Right atrium auricular region (tissue), 2 donors: ENCODE data around the gene TRAF5. TPM values are rescaled to one million over a fixed set of nuclear protein-coding genes. Genes with fewer than 3 reads are reported as not detected.

Experiments
- DNase-seq: peaks from one replicate; pipeline ENCODE4 v3.0.0-alpha.2; 2019; ENCODE audit warnings: low spot score
- H3K27ac ChIP-seq, 2 donors: fragments of 200-600 bp; sonication (generic); 1 replicate in 1 of 2; 2 replicates in 1 of 2; pipeline ENCODE4 v1.5.1; 2016 to 2019
- H3K27me3 ChIP-seq, 2 donors: fragments of 200-600 bp; sonication (generic); one replicate each; pipeline versions ENCODE4 v1.5.1 to v1.6.0; 2017 to 2019
- H3K36me3 ChIP-seq: fragments of 200-600 bp; sonication (generic); one replicate; pipeline ENCODE4 v1.5.1; 2016
- H3K4me1 ChIP-seq, 2 donors: fragments of 200-600 bp; sonication (generic); one replicate each; pipeline versions ENCODE4 v1.5.1 to v1.6.0; 2017 to 2019
- H3K4me3 ChIP-seq, 2 donors: fragments of 200-600 bp; sonication (generic); 1 replicate in 1 of 2; 2 replicates in 1 of 2; pipeline ENCODE4 v1.5.1; 2017 to 2019; ENCODE audit warnings: mild to moderate bottlenecking in 1 of 2, moderate library complexity in 1 of 2
- H3K9me3 ChIP-seq, 2 donors: fragments of 200-600 bp; sonication (generic); one replicate each; pipeline ENCODE4 v1.5.1; 2019
- CTCF ChIP-seq, 2 donors: fragments of 200-600 bp; sonication (generic); IDR thresholded peaks; one replicate each; pipeline ENCODE4 v1.5.1; 2019; ENCODE audit warnings: antibody characterized with exemption in 2 of 2
- total RNA-seq, 2 donors: library from RNA; depleted of rRNA; stranded (reverse); fragments of >200 nt; gene quantifications; one replicate each; pipeline ENCODE4 v1.1.0, GENCODE V29; 2016

TRAF5 gene
- total RNA-seq, 2 donors from 2014 or later: 2.1 to 2.4 TPM

- H3K36me3 ChIP-seq: peaks cover 7% of the 10 kb centered on the region
- no peak for DNase-seq
These were observed 45.8 kb downstream of the TRAF5 start for GRCh38 chr1:211372463-211372862.

GRCh38 chr1:211375146-211375818 lies 48.6 kb downstream of the TRAF5 start:
- TF ChIP-seq CTCF (IDR thresholded peaks at IDR 0.05): no peak
- H3K27ac ChIP-seq: no peak overlapping the region
- DNase-seq: no peak
- no peaks in the 10 kb centered on the region for H3K4me1 ChIP-seq
- H3K9me3 ChIP-seq: no peaks in the 10 kb centered on the region
- peaks cover 7% of the 10 kb centered on the region for H3K36me3 ChIP-seq
- no peaks in the 10 kb centered on the region for H3K27me3 ChIP-seq
- no peak overlapping the region for H3K4me3 ChIP-seq

More at GRCh38 chr1:211372463-211372862, 45.8 kb downstream of the TRAF5 start:
- Histone ChIP-seq H3K4me1 (no peaks in the 10 kb centered on the region), H3K27me3 (no peaks in the 10 kb centered on the region), H3K9me3 (no peaks in the 10 kb centered on the region), H3K27ac (no peak overlapping the region), H3K4me3 (no peak overlapping the region)
- TF ChIP-seq CTCF (IDR thresholded peaks at IDR 0.05): no peak

- H3K36me3 ChIP-seq: peaks cover 7% of the 10 kb centered on the region
These were observed 49.3 kb downstream of the TRAF5 start for GRCh38 chr1:211375949-211376348.

GRCh38 chr1:211376807-211377470 lies 50.3 kb downstream of the TRAF5 start:
- Histone ChIP-seq H3K27ac (no peak overlapping the region), H3K4me1 (peaks cover 0 to 5% of the 10 kb centered on the region in 2 donors), H3K36me3 (peaks cover 7% of the 10 kb centered on the region), H3K27me3 (no peaks in the 10 kb centered on the region), H3K9me3 (no peaks in the 10 kb centered on the region), H3K4me3 (no peak overlapping the region)
- no peak for DNase-seq
- no peak for TF ChIP-seq CTCF (IDR thresholded peaks at IDR 0.05)

More at GRCh38 chr1:211375949-211376348, 49.3 kb downstream of the TRAF5 start:
- Histone ChIP-seq H3K9me3 (no peaks in the 10 kb centered on the region), H3K27me3 (no peaks in the 10 kb centered on the region), H3K4me3 (no peak overlapping the region), H3K4me1 (no peaks in the 10 kb centered on the region), H3K27ac (no peak overlapping the region)
- DNase-seq: no peak
- TF ChIP-seq CTCF (IDR thresholded peaks at IDR 0.05): no peak

- TF ChIP-seq CTCF (IDR thresholded peaks at IDR 0.05): no peak
- no peak for DNase-seq
- Histone ChIP-seq H3K36me3 (peaks cover 7% of the 10 kb centered on the region), H3K4me3 (no peak overlapping the region), H3K9me3 (no peaks in the 10 kb centered on the region), H3K27ac (peak overlapping the region in 1 of 2 donors; percentile 31), H3K4me1 (peaks cover 0 to 8% of the 10 kb centered on the region in 2 donors), H3K27me3 (no peaks in the 10 kb centered on the region)
These were observed 51.2 kb downstream of the TRAF5 start for GRCh38 chr1:211377539-211378450.
